ENCODE data around the gene CDK14.

CDK14 gene

GRCh38 chr7:90648834-90649233 is 52.7 kb downstream of the CDK14 start:
- TF ChIP-seq, protein P1, sequence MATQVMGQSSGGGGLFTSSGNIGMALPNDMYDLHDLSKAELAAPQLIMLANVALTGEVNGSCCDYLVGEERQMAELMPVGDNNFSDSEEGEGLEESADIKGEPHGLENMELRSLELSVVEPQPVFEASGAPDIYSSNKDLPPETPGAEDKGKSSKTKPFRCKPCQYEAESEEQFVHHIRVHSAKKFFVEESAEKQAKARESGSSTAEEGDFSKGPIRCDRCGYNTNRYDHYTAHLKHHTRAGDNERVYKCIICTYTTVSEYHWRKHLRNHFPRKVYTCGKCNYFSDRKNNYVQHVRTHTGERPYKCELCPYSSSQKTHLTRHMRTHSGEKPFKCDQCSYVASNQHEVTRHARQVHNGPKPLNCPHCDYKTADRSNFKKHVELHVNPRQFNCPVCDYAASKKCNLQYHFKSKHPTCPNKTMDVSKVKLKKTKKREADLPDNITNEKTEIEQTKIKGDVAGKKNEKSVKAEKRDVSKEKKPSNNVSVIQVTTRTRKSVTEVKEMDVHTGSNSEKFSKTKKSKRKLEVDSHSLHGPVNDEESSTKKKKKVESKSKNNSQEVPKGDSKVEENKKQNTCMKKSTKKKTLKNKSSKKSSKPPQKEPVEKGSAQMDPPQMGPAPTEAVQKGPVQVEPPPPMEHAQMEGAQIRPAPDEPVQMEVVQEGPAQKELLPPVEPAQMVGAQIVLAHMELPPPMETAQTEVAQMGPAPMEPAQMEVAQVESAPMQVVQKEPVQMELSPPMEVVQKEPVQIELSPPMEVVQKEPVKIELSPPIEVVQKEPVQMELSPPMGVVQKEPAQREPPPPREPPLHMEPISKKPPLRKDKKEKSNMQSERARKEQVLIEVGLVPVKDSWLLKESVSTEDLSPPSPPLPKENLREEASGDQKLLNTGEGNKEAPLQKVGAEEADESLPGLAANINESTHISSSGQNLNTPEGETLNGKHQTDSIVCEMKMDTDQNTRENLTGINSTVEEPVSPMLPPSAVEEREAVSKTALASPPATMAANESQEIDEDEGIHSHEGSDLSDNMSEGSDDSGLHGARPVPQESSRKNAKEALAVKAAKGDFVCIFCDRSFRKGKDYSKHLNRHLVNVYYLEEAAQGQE (IDR thresholded peaks at IDR 0.05; ENCODE audit: insufficient read depth in 1 of 2, low read depth in 2 of 2, low read length in 2 of 2): no peak
- TF ChIP-seq FOXP2 (optimal IDR thresholded peaks at IDR 0.05; ENCODE audit: borderline replicate concordance, extremely low read depth, extremely low read length, insufficient read depth) (no peak), POLR2AphosphoS5 (IDR thresholded peaks at IDR 0.05; ENCODE audit: low read depth, low read length) (no peak)

GRCh38 chr7:90654718-90655427 is 58.8 kb downstream of the CDK14 start:
- no peak for TF ChIP-seq FOXP2 (optimal IDR thresholded peaks at IDR 0.05; ENCODE audit: borderline replicate concordance, extremely low read depth, extremely low read length, insufficient read depth)
- no peak for TF ChIP-seq SIN3A (IDR thresholded peaks at IDR 0.05; ENCODE audit: borderline replicate concordance, insufficient read depth, low read length)

DNA sequence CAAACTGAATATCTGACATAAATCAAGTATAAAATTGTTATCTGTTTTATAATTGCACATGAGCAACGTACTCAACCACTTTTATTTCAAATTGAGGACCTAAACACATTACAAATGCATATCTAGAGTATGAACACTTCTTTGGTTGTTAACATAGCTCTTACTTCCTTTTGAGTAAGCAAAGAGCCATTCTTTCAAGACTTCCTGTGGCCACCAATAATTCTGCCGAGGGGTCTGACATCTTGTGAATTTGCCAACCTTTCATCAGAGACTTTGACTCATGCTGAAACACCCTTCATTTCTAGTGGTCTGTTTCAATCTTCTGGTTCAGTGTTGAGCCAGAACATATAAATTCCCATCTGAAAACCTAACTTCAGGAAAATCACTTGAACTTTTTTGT is 59.4 kb downstream of the CDK14 start:
- TF ChIP-seq, protein P1 (IDR thresholded peaks at IDR 0.05; ENCODE audit: insufficient read depth in 1 of 2, low read depth in 2 of 2, low read length in 2 of 2): no peak
- TF ChIP-seq SIN3A (IDR thresholded peaks at IDR 0.05; ENCODE audit: borderline replicate concordance, insufficient read depth, low read length) (no peak), FOXP2 (optimal IDR thresholded peaks at IDR 0.05; ENCODE audit: borderline replicate concordance, extremely low read depth, extremely low read length, insufficient read depth) (no peak), POLR2AphosphoS5 (IDR thresholded peaks at IDR 0.05; ENCODE audit: low read depth, low read length) (no peak), TAF1 (IDR thresholded peaks at IDR 0.05; ENCODE audit: borderline replicate concordance, insufficient read depth, low read length) (no peak)

DNA sequence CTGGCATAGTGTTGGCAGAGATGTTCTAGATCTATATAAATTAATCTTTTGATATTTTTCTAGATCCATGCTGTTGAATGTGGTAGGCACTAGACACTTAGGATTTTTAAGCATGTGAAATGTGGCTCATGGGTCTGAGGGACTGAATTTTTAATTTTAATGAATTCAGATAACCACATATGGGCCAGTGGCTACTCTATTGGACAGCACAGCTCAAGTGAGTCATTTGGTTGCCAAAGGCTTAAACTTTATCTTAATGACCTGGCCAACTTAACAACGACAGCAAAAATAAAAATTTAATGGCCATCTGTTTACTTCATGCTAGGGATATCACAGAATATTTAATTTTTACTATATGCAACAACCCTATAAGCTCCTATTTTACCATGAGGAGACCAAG is 61.4 kb downstream of the CDK14 start:
- TF ChIP-seq TAF1 (IDR thresholded peaks at IDR 0.05; ENCODE audit: borderline replicate concordance, insufficient read depth, low read length) (no peak), SIN3A (IDR thresholded peaks at IDR 0.05; ENCODE audit: borderline replicate concordance, insufficient read depth, low read length) (no peak), FOXP2 (optimal IDR thresholded peaks at IDR 0.05; ENCODE audit: borderline replicate concordance, extremely low read depth, extremely low read length, insufficient read depth) (no peak), POLR2AphosphoS5 (IDR thresholded peaks at IDR 0.05; ENCODE audit: low read depth, low read length) (no peak)
- TF ChIP-seq, protein P1 (IDR thresholded peaks at IDR 0.05; ENCODE audit: insufficient read depth in 1 of 2, low read depth in 2 of 2, low read length in 2 of 2): no peak

GRCh38 chr7:90660100-90660499 is 64.0 kb downstream of the CDK14 start:
- TF ChIP-seq TAF1 (IDR thresholded peaks at IDR 0.05; ENCODE audit: borderline replicate concordance, insufficient read depth, low read length) (no peak), SIN3A (IDR thresholded peaks at IDR 0.05; ENCODE audit: borderline replicate concordance, insufficient read depth, low read length) (no peak), FOXP2 (optimal IDR thresholded peaks at IDR 0.05; ENCODE audit: borderline replicate concordance, extremely low read depth, extremely low read length, insufficient read depth) (no peak), POLR2AphosphoS5 (IDR thresholded peaks at IDR 0.05; ENCODE audit: low read depth, low read length) (no peak)
- TF ChIP-seq, protein P1 (IDR thresholded peaks at IDR 0.05; ENCODE audit: insufficient read depth in 1 of 2, low read depth in 2 of 2, low read length in 2 of 2): no peak

All from PFSK-1 (cell line).